ENCODE data around the gene EFCAB11. TPM values are rescaled to one million over a fixed set of nuclear protein-coding genes. Genes with fewer than 3 reads are reported as not detected.
"Not testable (repeated sequence)": the region's sequence is repeated elsewhere in the genome, so short reads cannot be mapped to it uniquely, and the experiment has no call there.

The EFCAB11 gene
- total and polyA plus RNA-seq, 9 donors, result 1.9 to 14.8 (median 5.2) TPM

DNA sequence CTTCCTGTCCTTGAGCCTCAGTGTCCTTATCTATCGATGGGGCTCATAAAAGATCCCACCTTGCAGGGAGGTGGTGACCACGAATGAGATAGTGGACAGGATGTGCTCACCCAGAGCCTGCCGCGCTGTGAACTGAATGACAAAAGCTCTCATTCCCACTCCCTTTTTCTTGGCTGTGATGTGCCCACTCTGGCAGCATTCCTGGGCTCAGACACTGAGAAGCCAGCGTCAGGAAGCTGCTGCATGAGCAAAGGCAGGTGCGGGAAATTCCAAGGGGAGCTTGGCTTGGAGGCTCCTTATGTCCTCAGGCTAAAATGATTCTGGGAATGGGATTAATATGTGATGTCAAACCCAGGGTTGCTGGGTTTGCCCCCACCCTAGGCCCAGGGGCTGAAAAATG, 61.6 kb downstream of the EFCAB11 start:
- no peak for DNase-seq
- H3K36me3 ChIP-seq, result no peaks in the 10 kb centered on the region
- 61 to 65% (median 61%) methylated on average over 6 of the region's 6 CpGs for WGBS, 3 donors
- H3K4me3 ChIP-seq, result no peak overlapping the region
- H3K27me3 ChIP-seq, result no peaks in the 10 kb centered on the region
- H3K27ac ChIP-seq, result no peak overlapping the region
- H3K9me3 ChIP-seq, result no peaks in the 10 kb centered on the region
- intact Hi-C loops (cut with DNase I), result no loop called here
- no peaks in the 10 kb centered on the region for H3K4me1 ChIP-seq (ENCODE audit: insufficient read depth)
- TF ChIP-seq EP300 (IDR thresholded peaks at IDR 0.05) (no peak), POLR2A (IDR thresholded peaks at IDR 0.05) (no peak)
- TF ChIP-seq, protein P1, sequence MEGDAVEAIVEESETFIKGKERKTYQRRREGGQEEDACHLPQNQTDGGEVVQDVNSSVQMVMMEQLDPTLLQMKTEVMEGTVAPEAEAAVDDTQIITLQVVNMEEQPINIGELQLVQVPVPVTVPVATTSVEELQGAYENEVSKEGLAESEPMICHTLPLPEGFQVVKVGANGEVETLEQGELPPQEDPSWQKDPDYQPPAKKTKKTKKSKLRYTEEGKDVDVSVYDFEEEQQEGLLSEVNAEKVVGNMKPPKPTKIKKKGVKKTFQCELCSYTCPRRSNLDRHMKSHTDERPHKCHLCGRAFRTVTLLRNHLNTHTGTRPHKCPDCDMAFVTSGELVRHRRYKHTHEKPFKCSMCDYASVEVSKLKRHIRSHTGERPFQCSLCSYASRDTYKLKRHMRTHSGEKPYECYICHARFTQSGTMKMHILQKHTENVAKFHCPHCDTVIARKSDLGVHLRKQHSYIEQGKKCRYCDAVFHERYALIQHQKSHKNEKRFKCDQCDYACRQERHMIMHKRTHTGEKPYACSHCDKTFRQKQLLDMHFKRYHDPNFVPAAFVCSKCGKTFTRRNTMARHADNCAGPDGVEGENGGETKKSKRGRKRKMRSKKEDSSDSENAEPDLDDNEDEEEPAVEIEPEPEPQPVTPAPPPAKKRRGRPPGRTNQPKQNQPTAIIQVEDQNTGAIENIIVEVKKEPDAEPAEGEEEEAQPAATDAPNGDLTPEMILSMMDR (IDR thresholded peaks at IDR 0.05), result no peak

DNA sequence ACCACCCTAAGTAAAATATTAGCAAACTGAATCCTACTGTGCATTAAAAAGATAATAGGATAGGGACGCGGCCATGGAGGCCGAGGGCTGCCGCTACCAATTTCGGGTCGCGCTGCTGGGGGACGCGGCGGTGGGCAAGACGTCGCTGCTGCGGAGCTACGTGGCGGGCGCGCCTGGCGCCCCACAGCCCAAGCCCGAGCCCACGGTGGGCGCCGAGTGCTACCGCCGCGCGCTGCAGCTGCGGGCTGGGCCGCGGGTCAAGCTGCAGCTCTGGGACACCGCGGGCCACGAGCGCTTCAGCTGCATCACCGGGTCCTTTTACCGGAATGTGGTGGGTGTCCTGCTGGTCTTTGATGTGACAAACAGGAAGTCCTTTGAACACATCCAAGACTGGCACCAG, 62.8 kb downstream of the EFCAB11 start:
- WGBS, 3 donors, result 96 to 98% (median 96%) methylated on average over 35 of the region's 35 CpGs
- DNase-seq; H3K9me3 ChIP-seq; H3K36me3 ChIP-seq; intact Hi-C loops (cut with DNase I); H3K27ac ChIP-seq; H3K4me3 ChIP-seq; H3K27me3 ChIP-seq; H3K4me1 ChIP-seq (ENCODE audit: insufficient read depth): not testable (repeated sequence)

DNA sequence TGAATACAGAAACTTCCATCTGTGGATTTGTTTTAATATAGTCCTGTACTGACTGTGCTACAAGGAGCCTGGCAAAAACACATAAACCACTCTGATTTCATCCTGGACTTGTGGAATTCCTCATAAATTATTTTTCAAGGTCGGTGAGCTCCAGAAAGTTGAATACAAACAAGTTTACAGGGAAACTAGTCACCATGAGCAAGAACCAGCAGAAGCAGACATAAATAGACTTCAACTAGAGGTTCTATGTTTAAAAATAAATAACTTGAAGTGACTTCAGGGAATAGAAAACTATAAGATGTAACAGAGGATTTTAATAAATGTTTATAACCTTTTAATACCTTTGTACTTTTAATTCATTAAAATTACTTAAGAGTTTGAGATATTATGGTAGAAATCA, 63.5 kb downstream of the EFCAB11 start:
- intact Hi-C loops (cut with DNase I), result no loop called here
- Histone ChIP-seq H3K4me1 (ENCODE audit: insufficient read depth) (no peaks in the 10 kb centered on the region), H3K9me3 (no peaks in the 10 kb centered on the region), H3K27ac (no peak overlapping the region), H3K36me3 (no peaks in the 10 kb centered on the region), H3K27me3 (no peaks in the 10 kb centered on the region), H3K4me3 (no peak overlapping the region)
- no peak for TF ChIP-seq EP300 (IDR thresholded peaks at IDR 0.05)
- TF ChIP-seq, protein P1 (IDR thresholded peaks at IDR 0.05), result no peak
- no peak for TF ChIP-seq POLR2A (IDR thresholded peaks at IDR 0.05)
- no peak for DNase-seq
- WGBS, 3 donors, result 31 to 41% (median 41%) methylated on average over 1 of the region's 1 CpG

DNA sequence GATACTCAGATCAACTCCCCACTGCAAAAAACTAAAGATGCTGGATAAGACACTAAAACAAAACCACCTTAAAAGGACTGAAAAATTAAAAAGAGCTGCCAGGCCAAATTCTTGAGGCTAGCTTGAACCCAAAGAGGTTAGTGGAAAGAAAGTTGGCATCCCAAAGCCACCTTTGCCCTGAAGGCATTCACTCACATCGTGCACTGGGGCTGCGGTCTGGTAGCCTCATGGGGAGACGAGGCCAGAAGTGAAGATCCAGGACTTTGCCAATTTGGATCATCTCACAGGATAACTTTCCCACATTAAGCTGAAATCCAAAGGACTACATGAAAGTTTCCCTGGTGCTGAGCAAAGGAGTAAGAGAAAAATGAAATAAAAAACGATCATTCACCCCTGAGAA, 63.9 kb downstream of the EFCAB11 start:
- no peak overlapping the region for H3K27ac ChIP-seq
- 75 to 95% (median 94%) methylated on average over 4 of the region's 4 CpGs for WGBS, 3 donors
- no peaks in the 10 kb centered on the region for H3K27me3 ChIP-seq
- no peaks in the 10 kb centered on the region for H3K4me1 ChIP-seq (ENCODE audit: insufficient read depth)
- intact Hi-C loops (cut with DNase I), result no loop called here
- H3K9me3 ChIP-seq, result no peaks in the 10 kb centered on the region
- no peak for DNase-seq
- H3K4me3 ChIP-seq, result no peak overlapping the region
- TF ChIP-seq POLR2A (IDR thresholded peaks at IDR 0.05), result no peak
- TF ChIP-seq EP300 (IDR thresholded peaks at IDR 0.05), result no peak
- TF ChIP-seq, protein P1 (IDR thresholded peaks at IDR 0.05), result no peak
- H3K36me3 ChIP-seq, result no peaks in the 10 kb centered on the region

DNA sequence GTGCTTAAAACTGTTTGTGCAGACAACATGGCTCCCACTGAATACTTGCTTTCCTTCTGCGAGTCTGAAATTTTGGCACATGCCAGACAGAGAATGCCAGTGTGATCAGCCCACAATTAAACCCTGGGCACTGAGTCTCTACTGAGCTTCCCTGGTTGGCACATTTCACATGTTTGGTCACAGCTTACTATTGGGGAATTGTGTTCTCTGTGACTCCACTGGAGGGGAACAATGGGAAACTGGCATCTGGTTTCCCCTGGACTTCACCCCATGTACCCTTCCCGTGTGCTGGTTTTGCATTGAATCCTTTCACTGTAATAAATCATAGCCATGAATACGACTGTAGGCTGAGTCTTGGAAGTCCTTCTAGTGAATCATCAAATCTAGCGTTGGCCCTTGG, 64.9 kb downstream of the EFCAB11 start:
- no peak for TF ChIP-seq EP300 (IDR thresholded peaks at IDR 0.05)
- TF ChIP-seq, protein P1 (IDR thresholded peaks at IDR 0.05), result no peak
- no peaks in the 10 kb centered on the region for H3K4me1 ChIP-seq (ENCODE audit: insufficient read depth)
- WGBS, 3 donors, result 86 to 90% (median 88%) methylated on average over 4 of the region's 4 CpGs
- H3K36me3 ChIP-seq, result no peaks in the 10 kb centered on the region
- H3K9me3 ChIP-seq, result no peaks in the 10 kb centered on the region
- DNase-seq, result no peak
- intact Hi-C loops (cut with DNase I), result no loop called here
- no peak overlapping the region for H3K27ac ChIP-seq
- no peaks in the 10 kb centered on the region for H3K27me3 ChIP-seq
- H3K4me3 ChIP-seq, result no peak overlapping the region

Measured in ovary (tissue), 9 donors.